Vagina (tissue), 2 donors: ENCODE data around the gene CAV1. TPM values are rescaled to one million over a fixed set of nuclear protein-coding genes. Genes with fewer than 3 reads are reported as not detected.

ENCODE experiments used
- DNase-seq, 2 donors: peaks; one replicate each; pipeline ENCODE4 v3.0.0-alpha.2; 2017; ENCODE audit errors: extremely low spot score in 2 of 2
- H3K27ac ChIP-seq: fragments of 200-600 bp; sonication (generic); one replicate; pipeline ENCODE4 v1.5.1; 2019
- H3K27me3 ChIP-seq: fragments of 200-600 bp; sonication (generic); one replicate; pipeline ENCODE4 v1.5.1; 2019
- H3K36me3 ChIP-seq, 2 donors: fragments of 200-600 bp; sonication (generic); one replicate each; pipeline ENCODE4 v1.5.1; 2017 to 2019
- H3K4me1 ChIP-seq: fragments of 200-600 bp; sonication (generic); one replicate; pipeline ENCODE4 v1.5.1; 2019
- H3K4me3 ChIP-seq, 2 donors: fragments of 200-600 bp; sonication (generic); 1 replicate in 1 of 2; 2 replicates in 1 of 2; pipeline ENCODE4 v1.5.1; 2016 to 2019
- H3K9me3 ChIP-seq: fragments of 200-600 bp; sonication (generic); one replicate; pipeline ENCODE4 v1.5.1; 2019
- POLR2A ChIP-seq, 2 donors: fragments of 450-650 bp; IDR thresholded peaks; one replicate each; pipeline ENCODE4 v1.6.1; 2017; ENCODE audit warnings: antibody characterized with exemption in 2 of 2, mild to moderate bottlenecking in 2 of 2, moderate library complexity in 2 of 2
- POLR2AphosphoS5 ChIP-seq, 2 donors: sonication (generic); formaldehyde crosslinking; IDR thresholded peaks; one replicate each; pipeline ENCODE4 v1.9.0; 2017; ENCODE audit warnings: antibody characterized with exemption in 2 of 2, mild to moderate bottlenecking in 2 of 2, low read depth in 1 of 2; ENCODE audit not compliant: insufficient read depth in 1 of 2
- intact Hi-C: fragments of 100-400 bp; cut with DNase I; formaldehyde crosslinking; loops from one replicate; pipeline ENCODE4 v1.15.1; 2023
- total RNA-seq: library from RNA; depleted of rRNA; stranded (reverse); fragments of >200 nt; gene quantifications from one replicate; pipeline ENCODE4 v1.2.3, GENCODE V29; 2016
- TF ChIP-seq, protein P1 (sequence below), 3 experiments: fragments of 450-650 bp in 2 of 3; fragments of 200-600 bp in 1 of 3; sonication (generic) in 1 of 3; IDR thresholded peaks; one replicate each; pipeline ENCODE4 v1.5.1; 2017 to 2019; ENCODE audit warnings: antibody characterized with exemption in 3 of 3, mild to moderate bottlenecking in 2 of 3, moderate library complexity in 2 of 3

CAV1 gene
- total RNA-seq, 1 donor from 2014 or later, result 162 TPM

DNA sequence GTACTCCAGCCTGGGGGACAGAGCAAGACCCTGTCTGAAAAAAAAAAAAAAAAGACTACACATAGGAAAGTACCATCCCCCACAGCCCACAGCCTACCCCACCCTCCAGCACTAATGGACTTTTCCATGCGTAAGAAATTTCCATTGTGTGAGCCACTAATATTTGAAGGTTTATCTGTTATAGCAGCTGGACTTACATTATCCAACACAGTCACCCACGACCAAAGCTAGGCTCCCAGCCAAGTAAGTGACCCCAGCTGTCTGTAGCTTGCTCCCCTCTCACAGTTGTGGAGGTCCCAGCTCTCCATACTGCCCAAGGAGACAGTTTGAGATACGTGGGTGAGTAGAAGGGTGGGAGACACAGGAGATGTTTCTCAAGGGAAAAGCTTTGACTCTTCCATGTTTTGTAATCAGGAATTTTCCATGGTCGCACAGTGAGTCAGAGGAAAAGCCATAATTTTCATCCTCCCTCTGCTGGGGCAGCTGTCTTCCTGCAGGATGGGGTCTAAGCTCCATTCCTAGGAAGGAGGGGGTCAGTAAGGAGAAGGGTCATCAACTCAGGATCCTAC lies 57.4 kb downstream of the CAV1 start:
- TF ChIP-seq, protein P1, sequence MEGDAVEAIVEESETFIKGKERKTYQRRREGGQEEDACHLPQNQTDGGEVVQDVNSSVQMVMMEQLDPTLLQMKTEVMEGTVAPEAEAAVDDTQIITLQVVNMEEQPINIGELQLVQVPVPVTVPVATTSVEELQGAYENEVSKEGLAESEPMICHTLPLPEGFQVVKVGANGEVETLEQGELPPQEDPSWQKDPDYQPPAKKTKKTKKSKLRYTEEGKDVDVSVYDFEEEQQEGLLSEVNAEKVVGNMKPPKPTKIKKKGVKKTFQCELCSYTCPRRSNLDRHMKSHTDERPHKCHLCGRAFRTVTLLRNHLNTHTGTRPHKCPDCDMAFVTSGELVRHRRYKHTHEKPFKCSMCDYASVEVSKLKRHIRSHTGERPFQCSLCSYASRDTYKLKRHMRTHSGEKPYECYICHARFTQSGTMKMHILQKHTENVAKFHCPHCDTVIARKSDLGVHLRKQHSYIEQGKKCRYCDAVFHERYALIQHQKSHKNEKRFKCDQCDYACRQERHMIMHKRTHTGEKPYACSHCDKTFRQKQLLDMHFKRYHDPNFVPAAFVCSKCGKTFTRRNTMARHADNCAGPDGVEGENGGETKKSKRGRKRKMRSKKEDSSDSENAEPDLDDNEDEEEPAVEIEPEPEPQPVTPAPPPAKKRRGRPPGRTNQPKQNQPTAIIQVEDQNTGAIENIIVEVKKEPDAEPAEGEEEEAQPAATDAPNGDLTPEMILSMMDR (IDR thresholded peaks at IDR 0.05), result no peak
- TF ChIP-seq POLR2AphosphoS5 (IDR thresholded peaks at IDR 0.05; ENCODE audit: insufficient read depth in 1 of 2, low read depth in 1 of 2) (no peak), POLR2A (IDR thresholded peaks at IDR 0.05) (no peak)
- H3K27me3 ChIP-seq, result no peaks in the 10 kb centered on the region
- H3K4me3 ChIP-seq, result no peak overlapping the region
- H3K9me3 ChIP-seq, result no peaks in the 10 kb centered on the region
- peaks cover 25% of the 10 kb centered on the region for H3K4me1 ChIP-seq
- no peaks in the 10 kb centered on the region for H3K36me3 ChIP-seq
- DNase-seq, result no peak
- intact Hi-C loops, result loop anchor here (5.0 kb wide), 1 partner anchor 55 kb away; the partner anchor contains the start of gene CAV1
- peak overlapping the region; percentile 3 for H3K27ac ChIP-seq

DNA sequence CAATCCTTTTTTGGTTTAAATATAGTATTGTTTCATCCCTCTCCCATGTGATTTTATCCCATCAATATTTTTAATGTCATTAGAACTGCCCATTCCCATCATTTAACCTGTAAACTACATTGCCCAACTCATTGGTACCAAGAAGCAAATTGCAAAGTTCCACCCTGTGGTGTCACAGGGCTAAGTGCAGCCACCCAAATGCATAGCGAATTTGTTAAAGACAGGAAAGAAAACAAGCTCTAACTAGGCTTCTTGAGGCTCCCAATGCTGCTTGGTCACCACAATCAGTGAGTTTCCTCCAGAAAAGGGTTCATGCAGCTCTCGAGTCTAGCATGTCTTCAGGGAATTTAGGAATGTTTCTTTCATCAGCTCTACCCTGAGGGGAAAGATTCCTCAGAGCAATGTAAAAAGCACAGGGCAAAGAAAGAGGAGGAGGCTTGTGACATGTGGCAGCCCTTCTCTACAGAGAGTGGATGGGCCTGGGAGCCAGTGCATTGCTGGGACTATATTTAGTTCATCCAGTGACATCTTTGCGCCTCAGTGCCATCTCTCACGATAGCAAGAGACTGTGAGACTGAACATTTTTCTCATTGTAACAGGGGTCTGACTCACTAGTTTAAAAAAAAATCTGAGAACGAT lies 58.1 kb downstream of the CAV1 start:
- no peaks in the 10 kb centered on the region for H3K27me3 ChIP-seq
- H3K4me1 ChIP-seq, result peaks cover 26% of the 10 kb centered on the region
- no peaks in the 10 kb centered on the region for H3K36me3 ChIP-seq
- no peak for TF ChIP-seq POLR2A (IDR thresholded peaks at IDR 0.05)
- TF ChIP-seq, protein P1 (IDR thresholded peaks at IDR 0.05), result peak in 1 of 3 experiments; percentile 5
- peak overlapping the region; percentile 3 for H3K27ac ChIP-seq
- no peak overlapping the region for H3K4me3 ChIP-seq
- no peaks in the 10 kb centered on the region for H3K9me3 ChIP-seq
- intact Hi-C loops, result loop anchor here (5.0 kb wide), 1 partner anchor 56 kb away; the partner anchor contains the start of gene CAV1
- DNase-seq, result no peak

DNA sequence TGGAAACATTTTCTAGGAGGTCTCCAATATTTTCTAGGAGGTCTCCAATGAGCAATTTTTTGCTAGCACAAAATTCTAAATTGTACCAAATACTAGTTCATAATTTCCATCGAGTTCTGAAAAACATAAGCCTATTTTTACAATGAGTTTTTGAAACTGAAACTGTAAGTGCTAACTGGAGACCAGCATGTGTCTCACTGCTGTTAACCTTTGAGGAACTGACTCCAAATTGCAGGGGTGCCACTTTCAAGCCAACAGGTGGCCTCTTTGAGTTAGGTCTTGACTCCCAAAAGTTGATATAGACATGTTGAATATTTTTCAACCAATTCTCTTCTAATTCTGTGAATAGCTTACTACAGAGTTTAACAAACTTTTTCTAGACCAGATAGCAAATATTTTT lies 58.8 kb downstream of the CAV1 start:
- Histone ChIP-seq H3K4me1 (peaks cover 33% of the 10 kb centered on the region), H3K36me3 (no peaks in the 10 kb centered on the region), H3K27ac (peak overlapping the region; percentile 1), H3K4me3 (no peak overlapping the region), H3K27me3 (no peaks in the 10 kb centered on the region), H3K9me3 (no peaks in the 10 kb centered on the region)
- no peak for DNase-seq
- TF ChIP-seq, protein P1 (IDR thresholded peaks at IDR 0.05), result no peak
- intact Hi-C loops, result loop anchor here (5.0 kb wide), 1 partner anchor 56 kb away; the partner anchor contains the start of gene CAV1

DNA sequence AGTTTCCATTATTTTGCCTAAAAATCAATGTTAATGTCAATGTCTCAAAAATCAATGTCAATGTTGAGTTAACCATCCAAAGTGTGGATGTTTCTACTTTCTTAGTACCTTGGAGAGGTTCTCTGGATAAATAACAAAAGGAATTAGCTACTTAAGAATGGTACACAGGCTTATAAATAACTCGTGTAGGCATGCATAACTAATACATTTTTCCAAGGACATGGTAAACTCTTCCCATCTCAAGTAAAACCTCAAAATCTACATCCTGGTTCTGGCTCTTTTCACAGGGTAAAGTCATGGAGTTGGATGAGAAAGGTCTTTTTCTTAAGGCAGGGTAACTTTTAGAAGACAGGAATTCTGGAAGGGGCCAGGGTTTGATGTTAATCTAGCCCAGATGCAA lies 59.9 kb downstream of the CAV1 start:
- Histone ChIP-seq H3K27me3 (no peaks in the 10 kb centered on the region), H3K4me3 (no peak overlapping the region), H3K9me3 (no peaks in the 10 kb centered on the region), H3K36me3 (no peaks in the 10 kb centered on the region), H3K27ac (peak overlapping the region; percentile 1), H3K4me1 (peaks cover 34% of the 10 kb centered on the region)
- DNase-seq, result no peak
- intact Hi-C loops, result loop anchor here (5.0 kb wide), 2 partner anchors 57 to 322 kb away; partner anchors contain the start of gene CAV1
- no peak for TF ChIP-seq POLR2AphosphoS5 (IDR thresholded peaks at IDR 0.05; ENCODE audit: insufficient read depth in 1 of 2, low read depth in 1 of 2)
- no peak for TF ChIP-seq POLR2A (IDR thresholded peaks at IDR 0.05)
- TF ChIP-seq, protein P1 (IDR thresholded peaks at IDR 0.05), result no peak

DNA sequence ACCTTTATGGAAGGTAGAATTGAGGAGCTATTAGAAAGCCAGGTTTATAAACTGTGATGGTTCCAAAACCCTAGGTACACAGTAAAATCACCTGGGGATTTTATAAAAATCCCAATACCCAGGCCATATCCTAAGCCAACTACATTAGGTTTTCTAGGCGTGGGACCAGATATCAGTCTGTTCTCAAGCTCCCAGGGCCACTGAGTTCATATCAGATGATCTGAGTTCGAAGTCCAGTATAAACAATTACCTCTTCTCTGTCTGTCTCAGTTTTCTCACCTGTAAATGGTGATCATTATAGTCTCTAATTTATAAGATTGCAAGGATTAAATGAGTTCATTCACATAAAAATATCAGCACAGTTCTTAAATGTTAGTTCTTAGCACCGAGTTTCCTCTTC lies 60.6 kb downstream of the CAV1 start:
- intact Hi-C loops, result loop anchor here (5.0 kb wide), 1 partner anchor 323 kb away; no protein-coding TSS in a partner anchor
- no peak for DNase-seq
- Histone ChIP-seq H3K36me3 (no peaks in the 10 kb centered on the region), H3K4me3 (no peak overlapping the region), H3K9me3 (no peaks in the 10 kb centered on the region), H3K27me3 (no peaks in the 10 kb centered on the region), H3K4me1 (peaks cover 34% of the 10 kb centered on the region), H3K27ac (no peak overlapping the region)
- TF ChIP-seq POLR2AphosphoS5 (IDR thresholded peaks at IDR 0.05; ENCODE audit: insufficient read depth in 1 of 2, low read depth in 1 of 2), result no peak
- TF ChIP-seq, protein P1 (IDR thresholded peaks at IDR 0.05), result no peak
- TF ChIP-seq POLR2A (IDR thresholded peaks at IDR 0.05), result no peak
